Loucy (cell line): Measurements from ENCODE around the gene CNOT8.
"Not testable (repeated sequence)": the region's sequence is repeated elsewhere in the genome, so short reads cannot be mapped to it uniquely, and the experiment has no call there.

ENCODE experiments used
- H2AFZ ChIP-seq: fragments of 200-600 bp; sonication (generic); 2 replicates; pipeline ENCODE4 v1.6.0; 2016; ENCODE audit warnings: antibody characterized with exemption, mild to moderate bottlenecking, low read length, moderate library complexity
- H3F3A ChIP-seq: fragments of 200-600 bp; 2 replicates; pipeline ENCODE4 v1.6.0; 2016; ENCODE audit warnings: antibody characterized with exemption, low read depth, mild to moderate bottlenecking
- H3K27me3 ChIP-seq: fragments of 200-600 bp; sonication (generic); 2 replicates; pipeline ENCODE4 v1.6.1; 2014; ENCODE audit warnings: low read length, mild to moderate bottlenecking; ENCODE audit not compliant: insufficient read depth, poor library complexity, severe bottlenecking
- H3K36me3 ChIP-seq: fragments of 200-600 bp; sonication (generic); 2 replicates; pipeline ENCODE4 v1.6.1; 2016; ENCODE audit warnings: low read length; ENCODE audit not compliant: insufficient read depth
- H3K4me1 ChIP-seq: fragments of 200-600 bp; sonication (generic); 2 replicates; pipeline ENCODE4 v1.5.1; 2014; ENCODE audit warnings: low read length, mild to moderate bottlenecking; ENCODE audit not compliant: insufficient read depth, poor library complexity, severe bottlenecking
- H3K4me2 ChIP-seq: fragments of 200-600 bp; sonication (generic); 2 replicates; pipeline ENCODE4 v1.6.0; 2014; ENCODE audit warnings: antibody characterized with exemption, low read length, low read depth, mild to moderate bottlenecking; ENCODE audit not compliant: poor library complexity, severe bottlenecking
- H3K4me3 ChIP-seq: fragments of 200-600 bp; sonication (generic); 2 replicates; pipeline ENCODE4 v1.5.1; 2014; ENCODE audit warnings: low read length, mild to moderate bottlenecking, mixed read lengths; ENCODE audit not compliant: poor library complexity, severe bottlenecking
- H3K79me2 ChIP-seq: fragments of 200-600 bp; sonication (generic); 2 replicates; pipeline ENCODE4 v1.6.1; 2014; ENCODE audit warnings: low read length; ENCODE audit not compliant: insufficient read depth
- H3K9ac ChIP-seq: fragments of 200-600 bp; sonication (generic); 2 replicates; pipeline ENCODE4 v1.6.0; 2014; ENCODE audit warnings: mild to moderate bottlenecking, low read depth, low read length, moderate library complexity; ENCODE audit not compliant: poor library complexity, severe bottlenecking
- H3K9me2 ChIP-seq: fragments of 200-600 bp; sonication (generic); replicated peaks from 2 replicates; pipeline ENCODE4 v1.6.1; 2016; ENCODE audit warnings: low read depth, low read length, mixed read lengths
- H3K9me3 ChIP-seq: fragments of 200-600 bp; sonication (generic); 2 replicates; pipeline ENCODE4 v1.6.1; 2014; ENCODE audit warnings: mild to moderate bottlenecking, antibody characterized with exemption, low read length, low read depth; ENCODE audit not compliant: insufficient read depth
- H4K20me1 ChIP-seq: fragments of 200-600 bp; sonication (generic); 2 replicates; pipeline ENCODE4 v1.6.0; 2014; ENCODE audit warnings: antibody characterized with exemption, low read length, mild to moderate bottlenecking; ENCODE audit not compliant: insufficient read depth, poor library complexity, severe bottlenecking
- EZH2phosphoT487 ChIP-seq: fragments of 200-600 bp; IDR thresholded peaks from 2 replicates; pipeline ENCODE4 v1.6.1; 2018; ENCODE audit warnings: antibody characterized with exemption, mild to moderate bottlenecking, moderate library complexity, borderline replicate concordance
- TF ChIP-seq, protein P1 (sequence below): fragments of 200-600 bp; sonication (generic); conservative IDR thresholded peaks from 2 replicates; pipeline ENCODE4 v1.5.1; 2014; ENCODE audit warnings: mild to moderate bottlenecking, antibody characterized with exemption, low read length

CNOT8 gene

DNA sequence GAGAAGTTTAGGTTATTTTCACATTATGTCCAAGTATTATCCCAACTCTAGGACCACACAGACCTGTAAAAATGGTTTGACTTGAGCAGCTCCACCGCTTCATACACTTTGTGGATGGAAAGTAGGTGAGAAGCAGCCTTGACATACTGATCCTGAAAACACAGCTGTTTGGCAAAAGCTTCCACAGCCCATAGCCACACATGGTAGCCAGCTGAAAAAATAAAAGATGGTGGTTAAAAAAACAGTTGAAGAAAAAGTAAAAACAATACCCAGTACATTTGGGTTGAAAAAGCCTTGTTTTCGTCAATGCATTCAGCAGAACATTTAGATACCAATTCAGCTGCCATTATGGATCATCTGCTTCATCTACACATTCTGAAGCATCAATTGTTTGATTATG, 42.8 kb downstream of the CNOT8 start:
- no peak overlapping the region for H3K9ac ChIP-seq
- no peaks in the 10 kb centered on the region for H3K9me2 ChIP-seq
- no peak overlapping the region for H3K4me2 ChIP-seq
- H3K4me3 ChIP-seq: no peak overlapping the region
- no peaks in the 10 kb centered on the region for H4K20me1 ChIP-seq
- no peaks in the 10 kb centered on the region for H3K9me3 ChIP-seq
- H2AFZ ChIP-seq: no peak overlapping the region
- no peak for TF ChIP-seq EZH2phosphoT487
- TF ChIP-seq, protein P1, sequence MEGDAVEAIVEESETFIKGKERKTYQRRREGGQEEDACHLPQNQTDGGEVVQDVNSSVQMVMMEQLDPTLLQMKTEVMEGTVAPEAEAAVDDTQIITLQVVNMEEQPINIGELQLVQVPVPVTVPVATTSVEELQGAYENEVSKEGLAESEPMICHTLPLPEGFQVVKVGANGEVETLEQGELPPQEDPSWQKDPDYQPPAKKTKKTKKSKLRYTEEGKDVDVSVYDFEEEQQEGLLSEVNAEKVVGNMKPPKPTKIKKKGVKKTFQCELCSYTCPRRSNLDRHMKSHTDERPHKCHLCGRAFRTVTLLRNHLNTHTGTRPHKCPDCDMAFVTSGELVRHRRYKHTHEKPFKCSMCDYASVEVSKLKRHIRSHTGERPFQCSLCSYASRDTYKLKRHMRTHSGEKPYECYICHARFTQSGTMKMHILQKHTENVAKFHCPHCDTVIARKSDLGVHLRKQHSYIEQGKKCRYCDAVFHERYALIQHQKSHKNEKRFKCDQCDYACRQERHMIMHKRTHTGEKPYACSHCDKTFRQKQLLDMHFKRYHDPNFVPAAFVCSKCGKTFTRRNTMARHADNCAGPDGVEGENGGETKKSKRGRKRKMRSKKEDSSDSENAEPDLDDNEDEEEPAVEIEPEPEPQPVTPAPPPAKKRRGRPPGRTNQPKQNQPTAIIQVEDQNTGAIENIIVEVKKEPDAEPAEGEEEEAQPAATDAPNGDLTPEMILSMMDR: no peak
- peaks cover 26% of the 10 kb centered on the region; the same call in 1 of the 2 replicates for H3K36me3 ChIP-seq
- no peaks in the 10 kb centered on the region for H3K79me2 ChIP-seq
- no peaks in the 10 kb centered on the region for H3K4me1 ChIP-seq
- no peaks in the 10 kb centered on the region for H3K27me3 ChIP-seq
- no peaks in the 10 kb centered on the region for H3F3A ChIP-seq

DNA sequence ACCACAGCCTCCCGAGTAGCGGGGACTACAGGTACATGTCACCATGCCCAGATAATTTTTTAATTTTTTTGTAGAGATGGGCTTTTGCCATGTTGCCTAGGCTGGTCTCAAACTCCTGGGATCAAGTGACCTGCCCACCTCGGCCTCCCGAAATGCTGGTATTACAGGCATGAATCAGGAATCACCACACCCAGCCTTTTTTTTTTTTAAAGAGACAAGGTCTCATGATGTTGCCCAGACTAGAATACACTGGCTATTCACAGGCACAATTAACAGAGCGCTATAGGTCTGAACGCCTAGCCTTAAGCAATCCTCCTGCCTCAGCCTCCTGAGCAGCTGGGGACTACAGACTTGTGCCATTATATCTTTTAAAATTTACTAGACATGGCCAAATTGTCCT, 43.5 kb downstream of the CNOT8 start:
- Histone ChIP-seq H3F3A (no peaks in the 10 kb centered on the region), H3K4me1 (no peaks in the 10 kb centered on the region), H3K36me3 (peaks cover 29% of the 10 kb centered on the region; the same call in 1 of the 2 replicates), H3K9ac (no peak overlapping the region), H2AFZ (no peak overlapping the region), H3K27me3 (no peaks in the 10 kb centered on the region), H3K9me3 (no peaks in the 10 kb centered on the region), H3K9me2 (no peaks in the 10 kb centered on the region), H3K79me2 (no peaks in the 10 kb centered on the region), H3K4me3 (no peak overlapping the region), H4K20me1 (no peaks in the 10 kb centered on the region), H3K4me2 (no peak overlapping the region)
- TF ChIP-seq, protein P1: no peak
- TF ChIP-seq EZH2phosphoT487: no peak

DNA sequence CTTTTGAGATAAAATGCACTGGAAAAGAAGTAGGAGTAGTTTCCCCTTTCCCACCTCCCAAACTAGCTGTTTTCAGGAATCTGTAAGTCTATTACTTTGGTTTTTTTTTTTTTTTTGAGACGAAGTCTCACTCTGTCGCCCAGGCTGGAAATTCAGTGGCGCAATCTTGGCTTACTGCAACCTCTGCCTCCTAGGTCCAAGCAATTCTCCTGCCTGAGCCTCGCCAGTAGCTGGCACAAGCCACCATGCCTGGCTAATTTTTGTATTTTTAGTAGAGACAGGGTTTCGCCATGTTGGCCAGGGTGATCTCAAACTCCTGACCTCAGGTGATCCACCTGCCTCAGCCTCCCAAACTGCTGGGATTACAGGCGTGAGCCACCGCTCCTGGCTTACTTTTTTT, 47.2 kb downstream of the CNOT8 start:
- H3K79me2 ChIP-seq, H3K4me1 ChIP-seq, H4K20me1 ChIP-seq, H3K4me2 ChIP-seq, H3K9me2 ChIP-seq, H3K9me3 ChIP-seq, H3K9ac ChIP-seq, H2AFZ ChIP-seq, H3K27me3 ChIP-seq, H3K4me3 ChIP-seq, H3F3A ChIP-seq: not testable (repeated sequence)
- H3K36me3 ChIP-seq: peaks cover 21% of the 10 kb centered on the region; the same call in 1 of the 2 replicates

DNA sequence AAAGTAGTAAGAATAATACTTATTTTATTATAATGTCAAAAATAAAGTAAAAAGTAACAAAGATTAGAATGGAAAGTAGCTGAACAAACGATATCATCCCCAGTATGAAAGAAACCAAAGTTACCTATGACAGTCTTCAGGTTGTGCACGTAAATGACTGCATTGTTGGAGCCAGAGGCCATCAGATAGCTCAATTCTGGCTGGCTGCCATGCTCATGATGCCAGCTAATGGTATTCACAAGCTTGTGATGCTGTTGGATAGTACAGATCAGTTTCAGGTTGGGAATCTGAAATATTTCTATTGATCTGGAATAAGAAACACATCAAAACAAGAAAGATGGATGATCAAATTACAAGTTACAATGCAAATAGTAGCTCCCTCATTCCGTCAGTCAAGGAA, 58.4 kb downstream of the CNOT8 start:
- Histone ChIP-seq H3K27me3 (no peaks in the 10 kb centered on the region), H3K36me3 (peaks cover 6% of the 10 kb centered on the region; the same call in 1 of the 2 replicates)
- TF ChIP-seq, protein P1: no peak
- TF ChIP-seq EZH2phosphoT487: no peak

More for the DNA sequence above, 58.4 kb downstream of the CNOT8 start:
- Histone ChIP-seq H3K9ac (no peak overlapping the region), H3K79me2 (no peaks in the 10 kb centered on the region), H4K20me1 (no peaks in the 10 kb centered on the region), H3K4me2 (no peak overlapping the region), H3F3A (no peaks in the 10 kb centered on the region), H3K4me1 (no peaks in the 10 kb centered on the region), H3K4me3 (no peak overlapping the region), H3K9me2 (no peaks in the 10 kb centered on the region), H2AFZ (no peak overlapping the region), H3K9me3 (no peaks in the 10 kb centered on the region)
